IMR-90 (cell line): ENCODE measurements around the gene MGAT5B. TPM values are rescaled to one million over a fixed set of nuclear protein-coding genes. Genes with fewer than 3 reads are reported as not detected.

Source experiments
- ATAC-seq: fragments of 200-7000 bp; cut with Tn5 transposase; 2 replicates; pipeline ENCODE4 v1.9.1; 2020; ENCODE audit warnings: low read depth, mild to moderate bottlenecking, moderate library complexity
- BruUV-seq: library from RNA; stranded (reverse); fragments of 400-500 nt; replicated peaks from 2 replicates; lab custom pipeline; 2021; lab: Mats Ljungman, UMichigan
- CTCF ChIA-PET: fragments of 300-600 bp; formaldehyde crosslinking; extraction: SDS; loops from one replicate; lab custom pipeline; 2021; ENCODE audit warnings: antibody characterized with exemption; lab: Yijun Ruan, JAX
- POLR2A ChIA-PET: fragments of 300-600 bp; sonication (Branson Sonifier 250); formaldehyde crosslinking; loops from one replicate; lab custom pipeline; 2022; ENCODE audit warnings: antibody characterized with exemption; ENCODE audit not compliant: unreplicated experiment; lab: Charles Lee
- DNase-seq: peaks from one replicate; pipeline ENCODE4 v3.0.0; 2013
- H2AFZ ChIP-seq: replicated peaks from 2 replicates; pipeline ENCODE3; 2013; ENCODE audit warnings: low read length, mild to moderate bottlenecking; ENCODE audit not compliant: poor library complexity
- H2AK5ac ChIP-seq: 2 replicates; pipeline ENCODE4 v1.6.1; 2013; ENCODE audit warnings: low read depth, low read length, inconsistent platforms
- H2AK9ac ChIP-seq: replicated peaks from 2 replicates; pipeline ENCODE3; 2013; ENCODE audit warnings: mild to moderate bottlenecking, low read depth, low read length, moderate library complexity; ENCODE audit not compliant: poor library complexity
- H2BK120ac ChIP-seq: 2 replicates; pipeline ENCODE4 v1.6.1; 2013; ENCODE audit warnings: low read depth, low read length, inconsistent platforms
- H2BK15ac ChIP-seq: 3 replicates; pipeline ENCODE4 v1.6.1; 2013; ENCODE audit warnings: low read depth, low read length, inconsistent platforms
- H2BK20ac ChIP-seq: 2 replicates; pipeline ENCODE4 v1.6.1; 2013; ENCODE audit warnings: low read depth, mild to moderate bottlenecking, inconsistent platforms, low read length, moderate library complexity
- H2BK5ac ChIP-seq: 2 replicates; pipeline ENCODE4 v1.6.1; 2013; ENCODE audit warnings: mild to moderate bottlenecking, low read depth, low read length, inconsistent platforms; ENCODE audit not compliant: poor library complexity, severe bottlenecking
- H3K14ac ChIP-seq: replicated peaks from 2 replicates; pipeline ENCODE4 v1.6.1; 2013; ENCODE audit warnings: low read depth, low read length, inconsistent platforms
- H3K18ac ChIP-seq: 2 replicates; pipeline ENCODE4 v1.6.1; 2013; ENCODE audit warnings: low read depth, low read length, control low read depth
- H3K23ac ChIP-seq: 2 replicates; pipeline ENCODE4 v1.6.1; 2013; ENCODE audit warnings: low read depth, low read length, inconsistent platforms
- H3K27ac ChIP-seq: 2 replicates; pipeline ENCODE4 v1.5.1; 2013; ENCODE audit warnings: mild to moderate bottlenecking, control low read depth, low read length; ENCODE audit not compliant: insufficient read depth
- H3K27me3 ChIP-seq: 2 replicates; pipeline ENCODE4 v1.6.1; 2013; ENCODE audit warnings: low read length; ENCODE audit not compliant: control insufficient read depth, insufficient read depth
- H3K36me3 ChIP-seq: 2 replicates; pipeline ENCODE4 v1.6.1; 2013; ENCODE audit warnings: low read length, mixed read lengths; ENCODE audit not compliant: control insufficient read depth, insufficient read depth
- H3K4ac ChIP-seq: 2 replicates; pipeline ENCODE4 v1.6.1; 2013; ENCODE audit warnings: low read depth, low read length, inconsistent platforms
- H3K4me1 ChIP-seq: 2 replicates; pipeline ENCODE4 v1.6.1; 2013; ENCODE audit warnings: low read length, mixed read lengths; ENCODE audit not compliant: control insufficient read depth, insufficient read depth
- H3K4me2 ChIP-seq: 2 replicates; pipeline ENCODE4 v1.6.1; 2013; ENCODE audit warnings: low read depth, mild to moderate bottlenecking, control low read depth, low read length, moderate library complexity
- H3K4me3 ChIP-seq: 2 replicates; pipeline ENCODE4 v1.5.1; 2013; ENCODE audit warnings: low read depth, mild to moderate bottlenecking, control low read depth, low read length, moderate library complexity; ENCODE audit not compliant: insufficient read depth
- H3K56ac ChIP-seq: 2 replicates; pipeline ENCODE4 v1.6.1; 2013; ENCODE audit warnings: low read length, inconsistent platforms; ENCODE audit not compliant: insufficient read depth; ENCODE audit errors: extremely low read depth
- H3K79me1 ChIP-seq, 2 experiments: 2 replicates each; pipeline ENCODE4 v1.6.1; 2013; ENCODE audit warnings: low read length in 2 of 2, inconsistent platforms in 1 of 2, low read depth in 1 of 2
- H3K9ac ChIP-seq: 2 replicates; pipeline ENCODE4 v1.6.1; 2013; ENCODE audit warnings: low read depth, low read length, control low read depth
- H3K9me1 ChIP-seq: 2 replicates; pipeline ENCODE4 v1.6.1; 2013; ENCODE audit warnings: low read length, inconsistent platforms; ENCODE audit not compliant: insufficient read depth
- H3K9me3 ChIP-seq: 2 replicates; pipeline ENCODE4 v1.6.1; 2013; ENCODE audit warnings: low read length; ENCODE audit not compliant: control insufficient read depth, insufficient read depth
- H4K20me1 ChIP-seq: 2 replicates; pipeline ENCODE4 v1.6.1; 2013; ENCODE audit warnings: low read length, inconsistent platforms; ENCODE audit not compliant: insufficient read depth
- H4K5ac ChIP-seq: 2 replicates; pipeline ENCODE4 v1.6.1; 2013; ENCODE audit warnings: mild to moderate bottlenecking, low read depth, low read length, control low read depth
- H4K8ac ChIP-seq, 2 experiments: 2 replicates each; pipeline ENCODE4 v1.6.1; 2013; ENCODE audit warnings: low read depth in 2 of 2, low read length in 2 of 2, control low read depth in 1 of 2, inconsistent platforms in 1 of 2
- H4K91ac ChIP-seq: 2 replicates; pipeline ENCODE4 v1.6.1; 2013; ENCODE audit warnings: low read depth, low read length, inconsistent platforms; ENCODE audit not compliant: insufficient read depth
- CEBPB ChIP-seq: IDR thresholded peaks from 2 replicates; pipeline ENCODE4 v1.6.1; 2012; ENCODE audit warnings: low read depth, low read length, improper control_type of control experiment
- CHD1 ChIP-seq: IDR thresholded peaks from 2 replicates; pipeline ENCODE4 v1.6.1; 2012; ENCODE audit warnings: low read depth, low read length, improper control_type of control experiment
- MXI1 ChIP-seq: IDR thresholded peaks from 2 replicates; pipeline ENCODE4 v1.6.1; 2012; ENCODE audit warnings: low read depth, mild to moderate bottlenecking, low read length, moderate library complexity, borderline replicate concordance
- POLR2A ChIP-seq: IDR thresholded peaks from 2 replicates; pipeline ENCODE4 v1.6.1; 2012; ENCODE audit warnings: mild to moderate bottlenecking, low read depth, low read length
- RCOR1 ChIP-seq: IDR thresholded peaks from 2 replicates; pipeline ENCODE4 v1.6.1; 2012; ENCODE audit warnings: mild to moderate bottlenecking, low read length, improper control_type of control experiment; ENCODE audit not compliant: insufficient replicate concordance
- SMC3 ChIP-seq: fragments of 150-350 bp; IDR thresholded peaks from 2 replicates; pipeline ENCODE4 v1.6.1; 2016; ENCODE audit warnings: low read depth, mild to moderate bottlenecking, antibody characterized with exemption, low read length, moderate library complexity
- WGBS, 2 experiments: methylation state at CpG; one replicate each; pipeline versions ENCODE4 v1.1.5 to v1.1.7; 2013; ENCODE audit warnings: missing lambda C conversion rate in 2 of 2; ENCODE audit not compliant: insufficient read length in 1 of 2; ENCODE audit errors: extremely low coverage in 2 of 2; 5-methylcytosine and 5-hydroxymethylcytosine counted together
- dilution Hi-C: fragments of 300-500 bp; cut with HindIII; formaldehyde crosslinking; loops from one replicate; pipeline ENCODE4 v1.14.3; 2018; ENCODE audit warnings: low sequenced_read_pairs; ENCODE audit not compliant: unreplicated experiment
- in situ Hi-C: fragments of 300-500 bp; cut with MboI; formaldehyde crosslinking; loops from 3 replicates; pipeline ENCODE4 v1.14.3; 2019; ENCODE audit warnings: low sequenced_read_pairs, inconsistent platforms, mixed read lengths
- intact Hi-C: fragments of 100-400 bp; cut with micrococcal nuclease; formaldehyde crosslinking; loops from 2 replicates; pipeline ENCODE4 v1.10.0; 2022
- polyA plus RNA-seq, 3 experiments: library from polyadenylated mRNA; depleted of rRNA; stranded (reverse); fragments of >200 nt; gene quantifications; 2 replicates each; pipeline ENCODE4 v1.2.3, GENCODE V29; 2012; ENCODE audit warnings: low replicate concordance in 1 of 3
- total RNA-seq: library from RNA; depleted of rRNA; stranded (reverse); fragments of >200 nt; gene quantifications from 2 replicates; pipeline ENCODE4 v1.2.3, GENCODE V29; 2012
- TF ChIP-seq, protein P1 (sequence below): fragments of 150-350 bp; IDR thresholded peaks from 2 replicates; pipeline ENCODE4 v1.6.1; 2016; ENCODE audit warnings: low read depth, mild to moderate bottlenecking, low read length, moderate library complexity, borderline replicate concordance

The MGAT5B gene
- total and polyA plus RNA-seq, 2 of the 4 experiments (the other 2 are of a cell fraction), result 0.54 to 2.0 TPM

- no peaks in the 10 kb centered on the region for H3K79me1 ChIP-seq
- ATAC-seq (peak; percentile 48; the same call in 1 of the 2 replicates), DNase-seq (peak; percentile 21)
- H3K27me3 ChIP-seq, result peaks cover 27% of the 10 kb centered on the region
- no peak overlapping the region for H2AFZ ChIP-seq
- dilution Hi-C loops, result no loop called here
- H3K9me3 ChIP-seq, result no peaks in the 10 kb centered on the region
- H3K56ac ChIP-seq, result no peak overlapping the region
- no peak overlapping the region for H3K23ac ChIP-seq
- H3K9ac ChIP-seq, result no peak overlapping the region
- H2AK9ac ChIP-seq, result no peak overlapping the region
- H3K27ac ChIP-seq, result no peak overlapping the region
- H3K18ac ChIP-seq, result no peak overlapping the region
- H3K4me1 ChIP-seq, result no peaks in the 10 kb centered on the region
- H2BK20ac ChIP-seq, result no peak overlapping the region
- H4K91ac ChIP-seq, result no peak overlapping the region
- no peaks in the 10 kb centered on the region for H4K20me1 ChIP-seq
- ChIA-PET POLR2A (interaction anchor here (0.5 kb wide), 1 partner anchor 1778 kb away, joined by 4 read pairs; no protein-coding TSS in a partner anchor), CTCF (interaction anchor here (0.9 kb wide), 1 partner anchor 14 kb away, joined by 3 read pairs; no protein-coding TSS in a partner anchor)
- H2AK5ac ChIP-seq, result no peak overlapping the region
- no peak overlapping the region for H2BK120ac ChIP-seq
- no peaks in the 10 kb centered on the region for H3K36me3 ChIP-seq
- TF ChIP-seq, protein P1, sequence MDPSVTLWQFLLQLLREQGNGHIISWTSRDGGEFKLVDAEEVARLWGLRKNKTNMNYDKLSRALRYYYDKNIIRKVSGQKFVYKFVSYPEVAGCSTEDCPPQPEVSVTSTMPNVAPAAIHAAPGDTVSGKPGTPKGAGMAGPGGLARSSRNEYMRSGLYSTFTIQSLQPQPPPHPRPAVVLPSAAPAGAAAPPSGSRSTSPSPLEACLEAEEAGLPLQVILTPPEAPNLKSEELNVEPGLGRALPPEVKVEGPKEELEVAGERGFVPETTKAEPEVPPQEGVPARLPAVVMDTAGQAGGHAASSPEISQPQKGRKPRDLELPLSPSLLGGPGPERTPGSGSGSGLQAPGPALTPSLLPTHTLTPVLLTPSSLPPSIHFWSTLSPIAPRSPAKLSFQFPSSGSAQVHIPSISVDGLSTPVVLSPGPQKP, result no peak
- no peak for TF ChIP-seq CEBPB
- TF ChIP-seq RCOR1, result no peak
- no peak for TF ChIP-seq MXI1
- TF ChIP-seq CHD1, result no peak
- no peak for TF ChIP-seq SMC3
- no peak for TF ChIP-seq POLR2A
- WGBS, 2 experiments, result 27% methylated on average over 11 of the region's 28 CpGs; no CpG with 5 or more reads in 1 of the 2 experiments
- H4K8ac ChIP-seq, result no peak overlapping the region
- no peak overlapping the region for H3K4ac ChIP-seq
- no peak overlapping the region for H3K4me3 ChIP-seq
- no peak overlapping the region for H3K14ac ChIP-seq
- H4K5ac ChIP-seq, result no peak overlapping the region
- intact Hi-C loops, result no loop called here
- BruUV-seq, result no TSS peak
- in situ Hi-C loops, result no loop called here
- H3K4me2 ChIP-seq, result no peak overlapping the region
- no peak overlapping the region for H2BK5ac ChIP-seq
- no peaks in the 10 kb centered on the region for H3K9me1 ChIP-seq
- H2BK15ac ChIP-seq, result no peak overlapping the region
Measured at GRCh38 chr17:76957678-76958464, 89.7 kb downstream of the MGAT5B start.
